ENCODE data around the gene NT5C.

The NT5C gene

GRCh38 chr17:75090871-75091854 is 40.4 kb downstream of the NT5C start:
- no peak for FAIRE-seq

GRCh38 chr17:75088465-75089417 is 42.8 kb downstream of the NT5C start:
- no peak for FAIRE-seq

DNA sequence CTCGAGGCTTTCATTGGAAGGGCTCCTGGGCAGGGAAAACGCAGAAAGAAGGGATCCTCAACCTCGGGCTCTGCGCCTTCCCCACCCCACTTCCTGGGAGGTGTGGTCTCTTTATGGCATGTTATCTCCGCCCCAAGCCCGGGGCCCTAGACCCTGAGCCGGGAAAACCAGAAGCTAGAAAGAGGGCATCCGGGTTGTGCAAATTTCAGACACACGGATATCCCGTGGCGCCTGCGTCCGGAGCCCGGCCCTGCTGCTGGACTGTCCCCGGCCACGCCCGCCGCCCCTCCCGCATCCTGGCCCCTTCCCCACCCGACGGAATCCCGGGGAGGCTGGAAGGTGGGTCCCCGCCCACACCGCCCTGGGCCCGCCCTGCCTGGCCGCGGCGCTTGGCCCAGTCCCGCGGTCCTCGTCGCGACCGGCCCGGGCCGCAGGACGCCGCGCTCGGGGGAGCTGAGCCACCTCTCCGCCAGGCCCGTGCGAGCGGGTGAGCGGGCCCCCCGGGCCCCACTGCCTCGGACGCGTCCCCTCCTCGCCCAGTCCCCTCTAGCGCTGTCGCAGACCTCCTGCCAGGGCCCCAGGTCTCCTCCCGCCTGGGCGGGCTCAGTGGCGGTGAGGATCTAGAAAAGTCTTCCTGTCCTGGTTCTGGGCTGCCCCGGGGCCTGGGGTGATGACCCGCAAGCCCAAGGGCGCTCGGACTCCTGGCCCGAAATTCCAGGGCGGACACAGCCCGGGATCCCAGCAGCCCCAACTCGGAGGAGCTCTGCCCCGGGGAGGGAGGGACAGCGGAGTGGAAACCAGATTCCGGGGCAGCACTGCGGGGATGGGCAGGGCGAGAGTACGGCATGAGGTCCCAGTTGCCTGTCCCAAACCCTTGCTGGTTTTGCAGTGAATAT is 43.7 kb downstream of the NT5C start, which contains the start of gene SLC16A5:
Gene SLC16A5, plus strand, starts transcription at position 397 of the 896 bp plus-strand sequence. CDS start 5,683 bp downstream, outside the sequence.
- peak; percentile 94 for FAIRE-seq

DNA sequence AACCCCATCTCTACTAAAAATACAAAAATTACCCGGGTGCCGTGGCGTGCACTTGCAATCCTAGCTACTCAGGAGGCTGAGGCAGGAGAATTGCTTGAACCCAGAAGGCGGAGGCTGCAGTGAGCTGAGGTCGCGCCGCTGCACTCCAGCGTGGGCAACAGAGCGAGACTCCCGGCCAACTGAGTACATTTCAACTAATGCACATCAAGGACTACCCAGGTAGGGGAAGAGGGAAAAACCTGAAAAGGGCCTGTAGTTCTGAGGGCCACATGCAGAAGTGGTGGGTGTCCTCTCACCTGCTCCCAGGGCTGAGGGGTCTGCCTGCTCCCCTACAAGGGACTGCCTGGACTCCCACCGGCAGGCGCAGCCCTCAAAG is 44.4 kb downstream of the NT5C start:
- FAIRE-seq: no peak

GRCh38 chr17:75086496-75087181 is 44.9 kb downstream of the NT5C start:
- no peak for FAIRE-seq

DNA sequence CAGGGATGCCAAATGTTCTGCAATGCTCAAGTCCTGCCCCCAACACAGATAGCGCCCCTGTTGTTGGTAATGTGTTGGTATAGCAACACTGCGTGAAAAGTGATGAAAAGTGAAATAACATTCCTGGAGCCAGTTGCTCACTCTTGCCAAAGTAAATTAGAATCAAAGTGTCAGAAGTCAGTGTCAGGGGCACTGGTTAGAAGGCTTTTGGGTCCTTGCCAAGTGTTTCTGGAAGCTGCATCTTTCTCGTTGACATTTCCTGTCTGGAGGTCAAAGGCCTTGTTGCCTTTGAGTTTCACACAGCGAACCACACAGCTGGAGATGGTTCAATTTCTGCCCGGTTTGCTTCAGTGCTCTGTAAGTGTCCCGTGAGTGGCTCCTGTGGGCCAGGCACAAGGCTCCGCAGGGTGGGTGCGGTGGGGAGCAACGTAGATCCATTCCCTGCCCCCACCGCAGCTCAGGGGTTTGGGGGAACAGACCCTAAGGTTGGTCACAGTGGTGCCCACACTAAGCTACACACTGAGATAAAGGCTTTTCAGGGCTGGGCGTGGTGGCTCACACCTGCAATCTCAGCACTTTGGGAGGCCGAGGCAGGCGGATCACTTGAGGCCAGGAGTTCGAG is 47.4 kb downstream of the NT5C start:
- no peak for FAIRE-seq

DNA sequence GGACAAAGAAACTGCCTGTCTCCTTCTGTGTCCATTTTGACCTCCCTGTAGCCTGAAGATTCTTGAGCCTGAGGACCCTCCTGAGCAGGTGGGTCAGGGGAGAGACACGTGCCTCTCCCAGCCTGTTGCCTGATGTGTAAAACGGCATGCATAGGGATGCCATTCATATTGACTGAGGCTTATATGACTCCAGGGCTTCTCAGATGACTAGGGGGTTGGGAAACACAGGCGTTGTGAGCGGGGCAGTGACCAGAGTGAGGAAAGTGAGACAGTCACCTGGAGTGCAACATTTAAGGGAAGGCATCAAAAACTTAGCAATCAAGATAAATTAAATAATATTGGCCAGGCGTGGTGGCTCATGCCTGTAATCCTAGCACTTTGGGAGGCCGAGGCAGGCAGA is 48.9 kb downstream of the NT5C start:
- FAIRE-seq: no peak

GRCh38 chr17:75081611-75082540 is 49.7 kb downstream of the NT5C start:
- FAIRE-seq: no peak

Data from G401.6 (cell line).